BE2C (cell line): ENCODE results near the gene CDH15.
A peak's percentile ranks its signal among the peaks of the same experiment; 100 is the strongest.

Source experiments
- DNase-seq: peaks from one replicate; pipeline ENCODE4 v3.0.0-alpha.2; 2020
- H3K27me3 ChIP-seq: fragments of 250-450 bp; sonication (Bioruptor Pico); 2 replicates; pipeline ENCODE4 v1.5.1; 2020; ENCODE audit warnings: mild to moderate bottlenecking
- H3K36me3 ChIP-seq: fragments of 250-450 bp; sonication (Bioruptor Pico); 2 replicates; pipeline ENCODE4 v1.5.1; 2020; ENCODE audit warnings: mild to moderate bottlenecking
- H3K4me1 ChIP-seq: fragments of 250-450 bp; sonication (Bioruptor Pico); 2 replicates; pipeline ENCODE4 v1.5.1; 2020
- H3K4me3 ChIP-seq: 2 replicates; pipeline ENCODE4 v1.5.1; 2011; ENCODE audit warnings: low read depth, low read length
- H3K9me3 ChIP-seq: fragments of 250-450 bp; sonication (Bioruptor Pico); 2 replicates; pipeline ENCODE4 v1.5.1; 2020
- CTCF ChIP-seq: IDR thresholded peaks from 2 replicates; pipeline ENCODE4 v1.5.1; 2012; ENCODE audit warnings: mild to moderate bottlenecking, low read depth, low read length

CDH15 gene

GRCh38 chr16:89154390-89155183 lies 17.0 kb upstream of the CDH15 start:
- TF ChIP-seq CTCF = no peak
- H3K4me1 ChIP-seq = peaks cover 13% of the 10 kb centered on the region
- no peak for DNase-seq
- no peak overlapping the region for H3K4me3 ChIP-seq
- peaks cover 5% of the 10 kb centered on the region; the same call in 1 of the 2 replicates for H3K27me3 ChIP-seq
- H3K36me3 ChIP-seq = peaks cover 8% of the 10 kb centered on the region
- H3K9me3 ChIP-seq = no peaks in the 10 kb centered on the region

- Histone ChIP-seq H3K27me3 (peaks cover 9% of the 10 kb centered on the region; the same call in 1 of the 2 replicates), H3K9me3 (no peaks in the 10 kb centered on the region)
- peak; percentile 47 for DNase-seq
These were observed 16.3 kb upstream of the CDH15 start for GRCh38 chr16:89155184-89155679.

GRCh38 chr16:89155851-89156739 lies 15.5 kb upstream of the CDH15 start:
- DNase-seq = no peak
- H3K9me3 ChIP-seq = no peaks in the 10 kb centered on the region
- peaks cover 9% of the 10 kb centered on the region; the same call in 1 of the 2 replicates for H3K27me3 ChIP-seq
- H3K36me3 ChIP-seq = no peaks in the 10 kb centered on the region
- H3K4me3 ChIP-seq = no peak overlapping the region
- H3K4me1 ChIP-seq = peaks cover 2% of the 10 kb centered on the region; the same call in 1 of the 2 replicates
- TF ChIP-seq CTCF = no peak

More at GRCh38 chr16:89155184-89155679, 16.3 kb upstream of the CDH15 start:
- Histone ChIP-seq H3K36me3 (peaks cover 5% of the 10 kb centered on the region), H3K4me3 (no peak overlapping the region), H3K4me1 (peaks cover 11% of the 10 kb centered on the region)
- TF ChIP-seq CTCF = no peak

GRCh38 chr16:89156740-89157645 lies 14.6 kb upstream of the CDH15 start:
- no peak for DNase-seq
- H3K4me1 ChIP-seq = no peaks in the 10 kb centered on the region; the same call in 1 of the 2 replicates
- H3K9me3 ChIP-seq = no peaks in the 10 kb centered on the region
- H3K4me3 ChIP-seq = no peak overlapping the region
- peaks cover 9% of the 10 kb centered on the region; the same call in 1 of the 2 replicates for H3K27me3 ChIP-seq
- no peak for TF ChIP-seq CTCF
- H3K36me3 ChIP-seq = no peaks in the 10 kb centered on the region

- H3K27me3 ChIP-seq = peaks cover 9% of the 10 kb centered on the region; the same call in 1 of the 2 replicates
- H3K4me3 ChIP-seq = no peak overlapping the region
- H3K4me1 ChIP-seq = no peaks in the 10 kb centered on the region; the same call in 1 of the 2 replicates
- no peaks in the 10 kb centered on the region for H3K36me3 ChIP-seq
- TF ChIP-seq CTCF = no peak
- H3K9me3 ChIP-seq = no peaks in the 10 kb centered on the region
- no peak for DNase-seq
These were observed 13.8 kb upstream of the CDH15 start for GRCh38 chr16:89157778-89158177.
